H1 (cell line): ENCODE results near the gene ACSL6. TPM values are rescaled to one million over a fixed set of nuclear protein-coding genes. Genes with fewer than 3 reads are reported as not detected.

Source experiments
- CTCF ChIA-PET: fragments of 300-600 bp; sonication (Branson Sonifier 250); formaldehyde crosslinking; loops from one replicate; lab custom pipeline; 2021; ENCODE audit not compliant: partially characterized antibody; lab: Charles Lee
- POLR2A ChIA-PET: fragments of 300-600 bp; sonication (Branson Sonifier 250); formaldehyde crosslinking; loops from one replicate; lab custom pipeline; 2021; ENCODE audit warnings: inconsistent platforms; ENCODE audit not compliant: partially characterized antibody; lab: Charles Lee
- DNase-seq, 2 experiments: peaks; one replicate each; pipeline versions ENCODE4 v3.0.0 to v3.0.0-alpha.2; 2010 to 2022; ENCODE audit warnings: low spot score in 2 of 2, low read depth in 1 of 2, mixed read lengths in 1 of 2
- FAIRE-seq: peaks from 2 replicates; lab custom pipeline; 2011; peaks lifted over from hg19 to GRCh38; lab: Jason Lieb, UNC
- H2AFZ ChIP-seq: 2 replicates; pipeline ENCODE4 v1.8.1; 2012; ENCODE audit warnings: low read length, inconsistent platforms
- H2AK5ac ChIP-seq: 2 replicates; pipeline ENCODE4 v1.6.1; 2013; ENCODE audit warnings: low read depth, low read length
- H2BK120ac ChIP-seq: replicated peaks from 2 replicates; pipeline ENCODE3; 2013; ENCODE audit warnings: low read depth, low read length, inconsistent platforms
- H2BK12ac ChIP-seq: 2 replicates; pipeline ENCODE4 v1.6.1; 2013; ENCODE audit warnings: low read depth, low read length
- H2BK15ac ChIP-seq: 2 replicates; pipeline ENCODE4 v1.6.1; 2013; ENCODE audit warnings: low read length
- H2BK20ac ChIP-seq: 2 replicates; pipeline ENCODE4 v1.6.1; 2013; ENCODE audit warnings: low read length
- H2BK5ac ChIP-seq: 2 replicates; pipeline ENCODE4 v1.6.1; 2013; ENCODE audit warnings: low read depth, low read length
- H3K14ac ChIP-seq: 2 replicates; pipeline ENCODE4 v1.6.1; 2013; ENCODE audit warnings: inconsistent platforms; ENCODE audit not compliant: insufficient read length
- H3K18ac ChIP-seq: 2 replicates; pipeline ENCODE4 v1.6.1; 2013; ENCODE audit warnings: low read length; ENCODE audit errors: extremely low read depth
- H3K23ac ChIP-seq: 2 replicates; pipeline ENCODE4 v1.6.1; 2013; ENCODE audit warnings: inconsistent platforms; ENCODE audit not compliant: insufficient read length
- H3K23me2 ChIP-seq: 2 replicates; pipeline ENCODE4 v1.6.1; 2013; ENCODE audit warnings: low read depth, low read length
- H3K27ac ChIP-seq: 2 replicates; pipeline ENCODE4 v1.6.1; 2011; ENCODE audit warnings: low read depth, low read length, inconsistent platforms
- H3K27me3 ChIP-seq, 4 experiments: replicated peaks in 1 of 4; 1 replicate in 1 of 4; 2 replicates in 3 of 4; pipeline versions ENCODE4 v1.6.1 to v1.8.1; 2011 to 2013; ENCODE audit warnings: low read length in 3 of 4, mild to moderate bottlenecking in 3 of 4, inconsistent platforms in 2 of 4, mixed read lengths in 2 of 4, moderate library complexity in 1 of 4; ENCODE audit not compliant: control insufficient read depth in 3 of 4, insufficient read depth in 3 of 4; ENCODE audit errors: extremely low read depth in 1 of 4
- H3K36me3 ChIP-seq, 4 experiments: 2 replicates each; pipeline versions ENCODE4 v1.6.1 to v1.8.1; 2011 to 2013; ENCODE audit warnings: mild to moderate bottlenecking in 4 of 4, low read length in 3 of 4, moderate library complexity in 2 of 4, control low read depth in 1 of 4, inconsistent platforms in 1 of 4; ENCODE audit not compliant: insufficient read depth in 4 of 4, control insufficient read depth in 2 of 4
- H3K4ac ChIP-seq: replicated peaks from 2 replicates; pipeline ENCODE3; 2013; ENCODE audit warnings: low read length, low read depth, mixed read lengths, inconsistent platforms; ENCODE audit not compliant: insufficient read length
- H3K4me1 ChIP-seq, 4 experiments: replicated peaks in 1 of 4; 1 replicate in 1 of 4; 2 replicates in 3 of 4; pipeline versions ENCODE4 v1.6.1 to v1.8.1; 2011 to 2013; ENCODE audit warnings: low read length in 3 of 4, inconsistent platforms in 2 of 4, mixed read lengths in 1 of 4; ENCODE audit not compliant: insufficient read depth in 4 of 4, control insufficient read depth in 3 of 4
- H3K4me2 ChIP-seq, 2 experiments: 2 replicates each; pipeline versions ENCODE4 v1.6.1 to v1.8.1; 2011 to 2013; ENCODE audit warnings: low read depth in 2 of 2, low read length in 2 of 2, control low read depth in 1 of 2, inconsistent platforms in 1 of 2, mild to moderate bottlenecking in 1 of 2; ENCODE audit not compliant: insufficient read depth in 1 of 2
- H3K4me3 ChIP-seq, 4 experiments: fragments of 200-600, 300-600 bp in 1 of 4; sonication (generic), shearing (Covaris generic), sonication (Bioruptor Twin) in 1 of 4; 2 replicates each; pipeline versions ENCODE4 v1.5.1 to v1.8.1; 2011 to 2016; ENCODE audit warnings: low read length in 4 of 4, low read depth in 3 of 4, control low read depth in 2 of 4, inconsistent platforms in 2 of 4, mild to moderate bottlenecking in 2 of 4, mixed read lengths in 1 of 4, moderate library complexity in 1 of 4; ENCODE audit not compliant: insufficient read depth in 2 of 4; ENCODE audit errors: extremely low read depth in 1 of 4
- H3K56ac ChIP-seq: replicated peaks from 2 replicates; pipeline ENCODE3; 2013; ENCODE audit warnings: low read depth, mild to moderate bottlenecking, mixed read lengths, low read length, inconsistent platforms; ENCODE audit not compliant: insufficient read length
- H3K79me1 ChIP-seq: 2 replicates; pipeline ENCODE4 v1.6.1; 2013; ENCODE audit warnings: low read depth, low read length, control low read depth
- H3K79me2 ChIP-seq, 2 experiments: 2 replicates each; pipeline versions ENCODE4 v1.6.1 to v1.8.1; 2012 to 2013; ENCODE audit warnings: low read length in 2 of 2, mild to moderate bottlenecking in 2 of 2, inconsistent platforms in 1 of 2; ENCODE audit not compliant: insufficient read depth in 2 of 2, control insufficient read depth in 1 of 2
- H3K9ac ChIP-seq, 4 experiments: replicated peaks in 1 of 4; 1 replicate in 1 of 4; 2 replicates in 3 of 4; pipeline versions ENCODE4 v1.6.1 to v1.8.1; 2011 to 2013; ENCODE audit warnings: low read depth in 3 of 4, low read length in 3 of 4, control low read depth in 2 of 4, mild to moderate bottlenecking in 2 of 4, moderate library complexity in 2 of 4, inconsistent platforms in 1 of 4; ENCODE audit errors: extremely low read depth in 1 of 4
- H3K9me3 ChIP-seq, 2 experiments: 2 replicates each; pipeline versions ENCODE4 v1.6.1 to v1.8.1; 2012 to 2013; ENCODE audit warnings: mild to moderate bottlenecking in 2 of 2, moderate library complexity in 2 of 2, control low read depth in 1 of 2, inconsistent platforms in 1 of 2, low read depth in 1 of 2, low read length in 1 of 2, mixed read lengths in 1 of 2; ENCODE audit not compliant: insufficient read depth in 2 of 2
- H4K20me1 ChIP-seq, 2 experiments: replicated peaks in 1 of 2; 2 replicates each; pipeline versions ENCODE3 to v1.8.1; 2011 to 2013; ENCODE audit warnings: inconsistent platforms in 2 of 2, low read length in 2 of 2, mild to moderate bottlenecking in 1 of 2; ENCODE audit not compliant: insufficient read depth in 2 of 2, control insufficient read depth in 1 of 2
- H4K5ac ChIP-seq: 2 replicates; pipeline ENCODE4 v1.6.1; 2013; ENCODE audit warnings: low read length, low read depth, mixed read lengths, inconsistent platforms; ENCODE audit not compliant: insufficient read length
- H4K8ac ChIP-seq: 2 replicates; pipeline ENCODE4 v1.8.0; 2013; ENCODE audit warnings: mild to moderate bottlenecking, moderate library complexity, low read length, inconsistent platforms; ENCODE audit not compliant: insufficient read depth; ENCODE audit errors: extremely low read depth
- H4K91ac ChIP-seq: replicated peaks from 2 replicates; pipeline ENCODE3; 2013; ENCODE audit warnings: low read length, mixed read lengths, inconsistent platforms; ENCODE audit not compliant: insufficient read length
- KDM1A ChIP-seq: fragments of 200-600, 300-600 bp; sonication (generic); IDR thresholded peaks from 2 replicates; pipeline ENCODE4 v1.7.1; 2016; ENCODE audit warnings: mild to moderate bottlenecking, low read length, borderline replicate concordance
- KDM5A ChIP-seq: fragments of 200-600 bp; IDR thresholded peaks from 2 replicates; pipeline ENCODE4 v1.7.1; 2012; ENCODE audit warnings: mild to moderate bottlenecking, low read length, inconsistent platforms, mixed read lengths
- NRF1 ChIP-seq: IDR thresholded peaks from 2 replicates; pipeline ENCODE4 v1.6.1; 2011; ENCODE audit warnings: mild to moderate bottlenecking, low read depth, low read length, improper control_type of control experiment
- RFX5 ChIP-seq: IDR thresholded peaks from 2 replicates; pipeline ENCODE4 v1.6.1; 2011; ENCODE audit warnings: low read depth, low read length, improper control_type of control experiment, borderline replicate concordance
- USF2 ChIP-seq: IDR thresholded peaks from 2 replicates; pipeline ENCODE4 v1.6.1; 2011; ENCODE audit warnings: low read length, improper control_type of control experiment
- WGBS, 2 experiments: shearing (Covaris generic) in 1 of 2; methylation state at CpG; one replicate each; pipeline versions ENCODE4 v1.1.6 to v1.1.7; 2013 to 2015; ENCODE audit warnings: low lambda C conversion rate in 2 of 2, mixed read lengths in 2 of 2, inconsistent platforms in 1 of 2, low coverage in 1 of 2, missing lambda C conversion rate in 1 of 2; ENCODE audit not compliant: insufficient replicate concordance in 2 of 2, insufficient coverage in 1 of 2, insufficient read length in 1 of 2; ENCODE audit errors: extremely low coverage in 1 of 2, missing lambda C conversion rate in 1 of 2; 5-methylcytosine and 5-hydroxymethylcytosine counted together
- polyA plus RNA-seq, 7 experiments: library from polyadenylated mRNA; depleted of rRNA in 3 of 7; stranded (reverse) in 5 of 7; unstranded in 2 of 7; fragments of >200 nt in 5 of 7; fragments of 200-250 nt in 2 of 7; gene quantifications; 1 replicate in 5 of 7; 2 replicates in 1 of 7; 4 replicates in 1 of 7; pipeline versions ENCODE4 v1.2.1 to v1.2.3, GENCODE V29; 2011 to 2013; ENCODE audit warnings: missing spikeins in 2 of 7, mixed read lengths in 2 of 7
- total RNA-seq: library from RNA; stranded (reverse); fragmentation: NEBNext Ultra II Directional; extraction: Animal tissue kit (Norgen Biotek cat#: 25700); gene quantifications from 2 replicates; pipeline ENCODE4 v1.2.1, GENCODE V29; 2021

Gene ACSL6
- total and polyA plus RNA-seq, 2 of the 8 experiments (the other 6 are each of a cell fraction or from before 2014, with no cell fraction given) = 2.3 to 2.4 TPM

GRCh38 chr5:132003982-132004381, 7.5 kb downstream of the ACSL6 start:
- H3K23ac ChIP-seq = no peak overlapping the region
- DNase-seq = no peak

More at GRCh38 chr5:132003982-132004381, 7.5 kb downstream of the ACSL6 start:
- Histone ChIP-seq H4K5ac (no peak overlapping the region), H3K36me3 (no peaks in the 10 kb centered on the region), H3K4me1 (peaks cover 6 to 29% (median 24%) of the 10 kb centered on the region in 4 experiments), H3K23me2 (no peaks in the 10 kb centered on the region; the same call in 1 of the 2 replicates), H3K4ac (no peak overlapping the region), H3K27me3 (peaks cover 0 to 6% (median 1%) of the 10 kb centered on the region in 4 experiments; a peak in 2 of 7 replicates), H3K56ac (no peak overlapping the region), H2BK20ac (no peak overlapping the region), H2BK12ac (no peak overlapping the region), H3K14ac (no peak overlapping the region), H3K79me1 (no peaks in the 10 kb centered on the region), H3K79me2 (no peaks in the 10 kb centered on the region), H3K9ac (no peak overlapping the region), H2AK5ac (no peak overlapping the region), H2BK5ac (no peak overlapping the region), H3K4me3 (no peak overlapping the region), H4K8ac (no peak overlapping the region), H2AFZ (no peak overlapping the region), H3K18ac (no peak overlapping the region), H3K27ac (no peak overlapping the region), H4K91ac (no peak overlapping the region), H2BK15ac (no peak overlapping the region), H3K9me3 (no peaks in the 10 kb centered on the region), H2BK120ac (no peak overlapping the region), H3K4me2 (no peak overlapping the region), H4K20me1 (no peaks in the 10 kb centered on the region)
- ChIA-PET CTCF (interaction anchor here (1.1 to 3.7 kb wide), 4 partner anchors 126 to 414 kb away, joined by 4 to 19 read pairs (median 8); no protein-coding TSS in a partner anchor), POLR2A (no interaction called here)
- FAIRE-seq = no peak
- TF ChIP-seq USF2 = no peak
- no peak for TF ChIP-seq KDM5A
- no peak for TF ChIP-seq RFX5
- no peak for TF ChIP-seq KDM1A
- TF ChIP-seq NRF1 = no peak
- WGBS, 2 experiments = 89% methylated on average over 3 of the region's 3 CpGs; no CpG with 5 or more reads in 1 of the 2 experiments
